ENCODE results near the gene USP6.
"Not testable (repeated sequence)": the region's sequence is repeated elsewhere in the genome, so short reads cannot be mapped to it uniquely, and the experiment has no call there.

USP6 gene

DNA sequence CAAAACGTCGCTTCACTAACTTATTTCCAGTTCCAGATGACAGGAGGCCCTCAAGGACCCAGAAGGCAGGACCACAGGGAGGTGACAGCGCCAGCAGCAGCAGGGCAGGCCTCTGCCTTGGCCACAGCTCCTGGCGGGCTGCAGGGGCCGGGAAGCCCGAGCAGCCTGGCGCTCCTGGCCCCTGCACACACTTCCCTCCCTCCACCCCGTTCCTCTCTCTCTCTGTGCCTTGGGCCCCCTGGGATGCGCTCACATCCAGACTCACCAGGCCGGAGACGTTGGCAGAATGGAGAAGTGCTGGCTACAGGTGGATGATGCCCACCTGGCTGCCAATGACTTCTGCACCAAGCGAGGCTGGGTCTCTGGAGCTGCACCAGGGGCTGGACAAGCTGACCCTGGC, 63.2 kb downstream of the USP6 start:
- DNase-seq (ENCODE audit: low read depth) = no peak
- no peak overlapping the region for H3K4me3 ChIP-seq (ENCODE audit: low read depth, low read length)

- no peak for DNase-seq (ENCODE audit: low read depth)
Measured at GRCh38 chr17:5181509-5182305, 65.9 kb downstream of the USP6 start.

GRCh38 chr17:5182597-5183409, 67.0 kb downstream of the USP6 start:
- H3K4me3 ChIP-seq (ENCODE audit: low read depth, low read length) = no peak overlapping the region
- DNase-seq (ENCODE audit: low read depth) = no peak

More at GRCh38 chr17:5181509-5182305, 65.9 kb downstream of the USP6 start:
- H3K4me3 ChIP-seq (ENCODE audit: low read depth, low read length) = no peak overlapping the region

DNA sequence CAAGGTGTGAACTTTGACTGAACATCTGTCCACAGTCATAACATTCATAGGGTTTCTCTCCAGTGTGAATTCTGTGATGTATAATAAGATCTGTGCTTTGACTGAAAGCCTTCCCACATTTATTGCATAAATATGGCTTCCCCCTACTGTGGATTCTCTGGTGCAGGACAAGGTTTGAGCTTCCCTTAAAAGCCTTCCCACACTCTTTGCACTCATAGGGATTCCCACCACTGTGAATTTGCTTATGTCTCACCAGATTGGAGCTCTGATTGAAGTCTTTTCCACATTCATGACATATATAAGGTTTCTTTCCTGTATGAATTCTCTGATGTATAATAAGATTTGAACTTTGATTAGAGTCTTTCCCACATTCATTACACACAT, 67.6 kb downstream of the USP6 start:
- no peak overlapping the region for H3K4me3 ChIP-seq (ENCODE audit: low read depth, low read length)
- DNase-seq (ENCODE audit: low read depth) = no peak

- no peak for DNase-seq (ENCODE audit: low read depth)
- H3K4me3 ChIP-seq (ENCODE audit: low read depth, low read length) = no peak overlapping the region
Measured at GRCh38 chr17:5184288-5184687, 68.5 kb downstream of the USP6 start.

DNA sequence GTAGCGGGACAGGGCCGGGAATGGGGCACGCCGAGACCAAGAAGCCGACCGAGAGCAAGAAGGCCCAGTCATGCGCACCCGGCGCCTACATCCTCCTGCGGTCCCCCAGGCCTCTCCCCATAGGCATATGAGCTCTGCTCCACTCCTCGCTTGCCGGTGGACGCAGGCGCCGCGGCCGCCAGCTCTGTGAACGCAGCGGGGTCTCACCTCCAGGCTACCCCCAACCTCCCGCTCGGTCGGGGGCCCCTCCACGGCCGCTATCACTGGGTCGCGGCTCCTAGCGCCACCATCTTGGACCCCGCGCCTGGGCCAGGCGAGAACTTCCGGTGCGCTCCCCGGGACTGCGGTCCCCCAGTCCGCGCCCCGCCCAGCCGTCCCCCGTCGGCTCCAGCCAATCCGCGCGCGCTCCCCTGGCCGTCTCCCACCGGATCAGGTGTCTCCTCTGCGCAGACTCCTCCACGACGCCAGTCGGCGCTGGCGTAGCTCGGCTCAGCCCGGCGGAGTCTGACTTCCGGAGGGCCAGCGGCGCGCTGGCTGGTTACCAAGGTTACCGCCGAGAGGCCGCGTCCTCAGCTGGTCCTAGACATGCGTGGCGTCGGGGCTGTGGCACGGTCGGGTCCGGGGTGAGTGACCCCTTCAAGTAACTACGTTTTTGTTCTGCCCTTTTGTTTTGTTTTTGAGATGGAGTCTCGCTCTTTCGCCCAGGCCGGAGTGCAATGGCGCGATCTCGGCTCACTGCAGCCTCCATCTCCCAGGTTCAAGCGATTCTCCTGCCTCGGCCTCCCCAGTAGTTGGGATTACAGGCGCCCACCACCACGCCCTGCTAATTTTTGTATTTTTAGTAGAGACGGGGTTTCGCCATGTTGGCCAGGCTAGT, 75.9 kb downstream of the USP6 start, which contains the start of gene ZNF594:
Gene ZNF594 (minus strand): TSS at position 328 of the 877 bp plus-strand sequence. CDS start 7,612 bp downstream, outside the sequence.
- peak; percentile 86 for DNase-seq (ENCODE audit: low read depth)
- H3K4me3 ChIP-seq (ENCODE audit: low read depth, low read length) = peak within 1 kb of the TSS; percentile 81

GRCh38 chr17:5194346-5194745, 78.5 kb downstream of the USP6 start:
- DNase-seq (ENCODE audit: low read depth) = no peak
- no peak overlapping the region for H3K4me3 ChIP-seq (ENCODE audit: low read depth, low read length)

GRCh38 chr17:5198472-5198871, 82.6 kb downstream of the USP6 start:
- H3K4me3 ChIP-seq (ENCODE audit: low read depth, low read length) = no peak overlapping the region
- no peak for DNase-seq (ENCODE audit: low read depth)

GRCh38 chr17:5200360-5200759, 84.5 kb downstream of the USP6 start:
- no peak for DNase-seq (ENCODE audit: low read depth)
- no peak overlapping the region for H3K4me3 ChIP-seq (ENCODE audit: low read depth, low read length)

GRCh38 chr17:5201011-5201410, 85.2 kb downstream of the USP6 start:
- DNase-seq (ENCODE audit: low read depth) = no peak
- no peak overlapping the region for H3K4me3 ChIP-seq (ENCODE audit: low read depth, low read length)

DNA sequence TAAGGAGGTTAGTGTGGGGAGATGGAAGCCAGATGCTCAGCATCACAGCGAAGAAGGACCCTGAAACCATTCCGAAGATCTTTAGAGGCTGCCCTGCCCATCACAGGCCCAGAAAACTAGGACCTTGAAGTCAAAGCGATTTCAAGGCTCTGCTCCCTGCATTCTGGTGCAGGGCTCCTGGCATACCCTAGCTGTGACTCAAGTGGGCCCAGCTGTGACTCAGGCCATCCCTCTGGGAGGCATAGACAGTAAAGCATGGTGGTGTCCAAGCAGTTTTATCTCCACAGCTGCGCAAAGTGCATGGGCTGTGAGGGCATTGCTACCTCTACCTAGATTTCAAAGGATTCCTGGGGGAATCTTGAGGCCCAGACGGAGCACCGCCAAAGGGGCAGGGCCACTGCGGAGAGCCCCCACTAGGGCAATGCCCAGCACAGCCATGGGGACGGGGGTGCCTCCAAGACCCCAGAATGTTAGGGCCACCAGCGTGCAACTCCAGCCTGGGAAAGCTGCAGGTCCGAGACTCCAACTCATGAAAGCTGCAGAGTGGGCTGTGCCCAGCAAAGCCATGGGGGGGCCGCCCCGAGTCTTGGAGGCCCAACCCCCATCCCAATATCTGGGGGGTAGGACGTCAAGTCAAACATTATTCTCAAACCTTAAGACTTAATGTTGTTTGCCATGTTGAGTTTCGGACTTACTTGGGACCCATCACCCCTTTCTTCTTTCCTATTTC, 87.5 kb downstream of the USP6 start:
- H3K4me3 ChIP-seq (ENCODE audit: low read depth, low read length) = no peak overlapping the region
- no peak for DNase-seq (ENCODE audit: low read depth)

DNA sequence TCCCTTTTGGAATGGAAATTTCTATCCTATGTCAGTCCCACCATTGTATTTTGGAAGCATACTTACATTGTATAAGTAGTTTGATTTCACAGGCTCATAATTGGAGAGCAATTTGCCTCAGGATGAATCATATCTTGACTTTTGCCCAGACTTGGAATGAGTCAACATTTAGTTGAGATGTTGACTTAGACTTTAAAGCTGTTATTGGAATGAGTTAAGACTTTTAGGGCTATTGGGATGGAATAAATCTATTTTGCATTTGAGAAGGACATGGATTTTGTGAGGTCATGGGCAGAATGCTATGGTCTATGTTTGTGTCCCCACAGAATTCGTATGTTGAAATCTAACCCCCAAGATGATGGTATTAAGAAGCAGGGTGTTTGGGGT, 88.1 kb downstream of the USP6 start:
- H3K4me3 ChIP-seq (ENCODE audit: low read depth, low read length) = no peak overlapping the region
- DNase-seq (ENCODE audit: low read depth) = peak; percentile 48

- DNase-seq (ENCODE audit: low read depth) = peak; percentile 43
- H3K4me3 ChIP-seq (ENCODE audit: low read depth, low read length) = no peak overlapping the region
Measured at GRCh38 chr17:5209396-5209795, 93.6 kb downstream of the USP6 start.

GRCh38 chr17:5210091-5210490, 94.3 kb downstream of the USP6 start:
- no peak overlapping the region for H3K4me3 ChIP-seq (ENCODE audit: low read depth, low read length)

DNA sequence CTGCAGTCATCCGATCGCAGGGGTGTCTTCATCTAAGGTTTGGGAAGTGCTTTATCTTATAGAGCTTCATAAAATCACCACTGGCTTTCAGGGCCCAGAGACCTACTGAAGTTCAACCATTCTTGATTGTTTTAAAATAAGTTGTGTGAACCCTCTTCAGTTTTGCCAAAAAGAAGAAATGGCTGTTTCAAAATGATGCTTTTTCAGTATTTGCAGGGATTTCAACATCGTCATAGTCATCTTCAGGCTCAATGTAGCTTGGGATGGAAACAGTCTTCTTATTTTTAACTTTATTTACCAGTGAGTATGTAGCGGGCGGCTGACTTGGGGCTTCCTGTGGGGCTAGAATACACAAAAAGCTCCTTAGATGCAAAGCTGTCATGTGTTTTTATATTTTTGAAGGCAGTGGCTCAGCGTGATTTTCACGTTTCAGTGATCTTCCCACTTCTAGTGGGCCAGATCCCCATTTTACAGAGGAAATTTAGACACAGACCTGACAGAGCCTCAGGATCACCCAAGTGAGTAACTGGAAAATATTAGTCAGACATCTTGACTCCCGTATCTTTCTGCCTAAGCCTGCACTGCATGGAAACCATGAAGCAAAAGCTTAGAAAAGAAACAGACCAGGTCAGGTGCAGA, 94.9 kb downstream of the USP6 start:
- H3K4me3 ChIP-seq (ENCODE audit: low read depth, low read length) = no peak overlapping the region
- DNase-seq (ENCODE audit: low read depth) = no peak

More at GRCh38 chr17:5210091-5210490, 94.3 kb downstream of the USP6 start:
- no peak for DNase-seq (ENCODE audit: low read depth)

- no peak overlapping the region for H3K4me3 ChIP-seq (ENCODE audit: low read depth, low read length)
- DNase-seq (ENCODE audit: low read depth) = no peak
Measured at GRCh38 chr17:5211458-5211857, 95.6 kb downstream of the USP6 start.

DNA sequence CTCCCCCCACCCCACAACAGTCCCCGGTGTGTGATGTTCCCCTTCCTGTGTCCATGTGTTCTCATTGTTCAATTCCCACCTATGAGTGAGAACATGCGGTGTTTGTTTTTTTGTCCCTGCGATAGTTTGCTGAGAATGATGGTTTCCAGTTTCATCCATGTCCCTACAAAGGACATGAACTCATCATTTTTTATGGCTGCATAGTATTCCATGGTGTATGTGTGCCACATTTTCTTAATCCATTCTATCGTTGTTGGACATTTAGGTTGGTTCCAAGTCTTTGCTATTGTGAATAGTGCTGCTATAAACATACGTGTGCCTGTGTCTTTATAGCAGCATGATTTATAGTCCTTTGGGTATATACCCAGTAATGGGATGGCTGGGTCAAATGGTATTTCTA, 101.7 kb downstream of the USP6 start:
- not testable (repeated sequence) for DNase-seq (ENCODE audit: low read depth); H3K4me3 ChIP-seq (ENCODE audit: low read depth, low read length)

DNA sequence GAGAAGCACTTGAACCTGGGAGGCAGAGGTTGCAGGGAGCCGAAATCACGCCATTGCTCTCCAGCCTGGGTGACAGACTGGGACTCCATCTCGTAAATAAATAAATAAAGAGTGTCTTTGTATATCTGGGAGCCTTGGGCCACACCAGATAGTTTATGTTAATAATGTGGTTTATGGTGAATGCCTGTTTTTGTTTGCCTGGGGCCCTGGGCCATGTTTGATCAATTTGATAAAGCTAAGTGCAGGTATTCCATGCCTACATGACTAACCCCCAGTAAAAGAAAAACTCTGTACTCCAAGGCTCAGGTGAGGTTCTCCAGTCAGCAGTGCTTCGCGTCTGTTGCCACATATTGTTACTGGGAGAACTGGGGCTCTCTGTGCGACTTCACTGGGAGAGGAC, 103.7 kb downstream of the USP6 start:
- H3K4me3 ChIP-seq (ENCODE audit: low read depth, low read length) = no peak overlapping the region
- no peak for DNase-seq (ENCODE audit: low read depth)

GRCh38 chr17:5220074-5220473, 104.2 kb downstream of the USP6 start:
- no peak overlapping the region for H3K4me3 ChIP-seq (ENCODE audit: low read depth, low read length)
- no peak for DNase-seq (ENCODE audit: low read depth)

Measured in skeletal muscle cell (primary cell).